ENCODE measurements around the gene KIF26A. TPM values are rescaled to one million over a fixed set of nuclear protein-coding genes. Genes with fewer than 3 reads are reported as not detected.

Gene KIF26A
- total and polyA plus RNA-seq, 2 experiments from 2014 or later: 3.5 to 5.0 TPM

DNA sequence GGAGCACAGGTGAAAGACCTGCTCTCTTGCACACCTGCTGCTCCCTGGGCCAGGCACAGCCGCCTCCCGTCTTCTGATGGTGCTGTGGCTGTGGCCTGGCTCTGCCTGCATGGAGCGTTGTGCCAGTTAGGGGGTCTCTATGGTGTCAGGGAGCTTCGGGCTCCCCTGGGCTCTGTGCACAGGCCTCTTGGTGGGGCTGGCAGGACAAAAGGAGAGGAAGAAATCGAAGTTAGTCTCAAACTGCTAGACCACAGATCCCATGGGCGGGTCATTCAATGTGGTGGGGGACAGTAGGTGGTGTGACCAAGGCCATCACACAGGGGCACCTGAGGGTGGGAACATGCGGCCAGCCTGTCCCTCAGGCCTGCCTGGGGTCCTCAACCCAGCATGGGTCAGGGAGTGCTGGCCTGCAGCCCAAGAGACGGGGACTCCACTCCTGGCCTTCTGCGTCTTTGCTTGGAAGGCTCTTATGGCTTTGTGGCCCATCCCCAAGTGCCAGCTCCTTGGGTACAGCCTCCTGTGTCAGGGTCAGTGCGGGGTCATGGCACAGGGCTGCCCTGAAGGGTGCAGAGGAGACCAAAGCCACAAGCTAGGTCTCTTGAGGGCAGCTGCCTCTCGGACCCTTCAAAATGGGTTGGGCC lies 84.1 kb downstream of the KIF26A start:
- Histone ChIP-seq H3K4me1 (ENCODE audit: insufficient read depth) (peaks cover 25% of the 10 kb centered on the region), H4K20me1 (ENCODE audit: insufficient read depth, poor library complexity, severe bottlenecking) (no peaks in the 10 kb centered on the region), H3K9me3 (ENCODE audit: low read depth) (no peaks in the 10 kb centered on the region), H3K79me2 (no peaks in the 10 kb centered on the region), H3K4me2 (no peak overlapping the region), H3K27me3 (no peaks in the 10 kb centered on the region), H3K36me3 (replicated peaks; ENCODE audit: insufficient read depth, low read depth) (no peaks in the 10 kb centered on the region), H2AFZ (no peak overlapping the region), H3K9me2 (replicated peaks; ENCODE audit: insufficient read depth) (no peaks in the 10 kb centered on the region), H3K4me3 (no peak overlapping the region), H3K27ac (peak overlapping the region; percentile 91)
- DNase-seq (ENCODE audit: low spot score): no peak
- no peak for TF ChIP-seq EZH2phosphoT487 (IDR thresholded peaks at IDR 0.05; ENCODE audit: low read depth, severe bottlenecking, unreplicated experiment)
- TF ChIP-seq EZH2 (IDR thresholded peaks at IDR 0.05; ENCODE audit: borderline replicate concordance): no peak
- TF ChIP-seq, protein P1, sequence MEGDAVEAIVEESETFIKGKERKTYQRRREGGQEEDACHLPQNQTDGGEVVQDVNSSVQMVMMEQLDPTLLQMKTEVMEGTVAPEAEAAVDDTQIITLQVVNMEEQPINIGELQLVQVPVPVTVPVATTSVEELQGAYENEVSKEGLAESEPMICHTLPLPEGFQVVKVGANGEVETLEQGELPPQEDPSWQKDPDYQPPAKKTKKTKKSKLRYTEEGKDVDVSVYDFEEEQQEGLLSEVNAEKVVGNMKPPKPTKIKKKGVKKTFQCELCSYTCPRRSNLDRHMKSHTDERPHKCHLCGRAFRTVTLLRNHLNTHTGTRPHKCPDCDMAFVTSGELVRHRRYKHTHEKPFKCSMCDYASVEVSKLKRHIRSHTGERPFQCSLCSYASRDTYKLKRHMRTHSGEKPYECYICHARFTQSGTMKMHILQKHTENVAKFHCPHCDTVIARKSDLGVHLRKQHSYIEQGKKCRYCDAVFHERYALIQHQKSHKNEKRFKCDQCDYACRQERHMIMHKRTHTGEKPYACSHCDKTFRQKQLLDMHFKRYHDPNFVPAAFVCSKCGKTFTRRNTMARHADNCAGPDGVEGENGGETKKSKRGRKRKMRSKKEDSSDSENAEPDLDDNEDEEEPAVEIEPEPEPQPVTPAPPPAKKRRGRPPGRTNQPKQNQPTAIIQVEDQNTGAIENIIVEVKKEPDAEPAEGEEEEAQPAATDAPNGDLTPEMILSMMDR (IDR thresholded peaks at IDR 0.05; ENCODE audit: poor library complexity): no peak
- 92% methylated on average over 11 of the region's 11 CpGs for WGBS (ENCODE audit: low lambda C conversion rate, missing lambda C conversion rate)

DNA sequence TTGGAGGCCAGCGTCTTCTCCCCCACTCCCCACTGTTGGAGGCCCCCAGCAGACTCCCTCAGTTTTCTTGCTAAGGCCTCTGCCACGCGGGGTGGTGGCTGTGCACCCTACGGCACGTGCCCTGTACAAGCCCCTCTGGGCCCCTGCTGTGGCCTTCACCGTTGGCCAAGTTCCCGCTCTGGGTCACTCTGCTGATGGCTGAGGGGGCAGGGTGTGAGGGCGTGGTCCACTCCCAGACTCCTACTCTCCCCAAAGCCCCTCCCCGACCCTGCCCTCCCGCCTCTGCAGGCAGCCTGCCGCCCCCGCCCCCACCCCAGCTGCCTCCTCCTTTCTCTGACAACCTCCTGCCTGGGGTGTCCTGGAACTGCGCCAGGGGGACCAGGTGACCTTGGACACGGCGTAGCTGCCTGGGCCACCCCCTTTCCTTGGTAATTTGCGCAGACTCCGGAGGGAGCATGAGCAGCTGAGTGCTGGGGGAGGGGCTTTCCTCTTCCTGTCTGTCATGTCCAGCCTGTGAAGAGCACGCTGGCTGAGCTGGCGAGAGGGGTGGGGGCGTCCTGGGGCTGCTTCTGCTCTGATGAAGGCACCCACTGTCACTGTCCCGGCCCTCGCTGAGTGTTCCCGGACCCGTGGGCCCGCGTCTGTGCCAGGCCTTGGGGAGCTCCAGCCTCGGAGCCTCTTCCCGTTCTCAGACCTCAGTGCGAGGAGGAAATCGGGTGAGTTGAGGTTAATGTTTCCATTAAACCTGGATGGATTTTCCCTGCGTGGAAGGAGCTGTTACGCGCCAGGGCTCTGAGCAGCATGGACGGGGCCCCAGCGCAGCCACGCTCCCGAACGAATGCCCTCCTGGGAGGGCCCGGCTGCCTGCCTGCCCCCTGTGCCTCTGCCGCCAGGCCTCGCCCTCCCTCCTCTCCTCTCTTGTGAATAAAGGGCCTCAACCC lies 85.0 kb downstream of the KIF26A start:
- Histone ChIP-seq H3K4me3 (no peak overlapping the region), H4K20me1 (ENCODE audit: insufficient read depth, poor library complexity, severe bottlenecking) (no peaks in the 10 kb centered on the region), H2AFZ (no peak overlapping the region), H3K27ac (peak overlapping the region; percentile 91), H3K9me3 (ENCODE audit: low read depth) (no peaks in the 10 kb centered on the region), H3K27me3 (no peaks in the 10 kb centered on the region), H3K9me2 (replicated peaks; ENCODE audit: insufficient read depth) (no peaks in the 10 kb centered on the region), H3K4me2 (peak overlapping the region; percentile 70), H3K79me2 (no peaks in the 10 kb centered on the region), H3K36me3 (replicated peaks; ENCODE audit: insufficient read depth, low read depth) (no peaks in the 10 kb centered on the region), H3K4me1 (ENCODE audit: insufficient read depth) (peaks cover 25% of the 10 kb centered on the region)
- WGBS (ENCODE audit: low lambda C conversion rate, missing lambda C conversion rate): 62% methylated on average over 35 of the region's 41 CpGs
- TF ChIP-seq EZH2 (IDR thresholded peaks at IDR 0.05; ENCODE audit: borderline replicate concordance) (no peak), EZH2phosphoT487 (IDR thresholded peaks at IDR 0.05; ENCODE audit: low read depth, severe bottlenecking, unreplicated experiment) (no peak)
- TF ChIP-seq, protein P1 (IDR thresholded peaks at IDR 0.05; ENCODE audit: poor library complexity): no peak
- DNase-seq (ENCODE audit: low spot score): peak; percentile 67

DNA sequence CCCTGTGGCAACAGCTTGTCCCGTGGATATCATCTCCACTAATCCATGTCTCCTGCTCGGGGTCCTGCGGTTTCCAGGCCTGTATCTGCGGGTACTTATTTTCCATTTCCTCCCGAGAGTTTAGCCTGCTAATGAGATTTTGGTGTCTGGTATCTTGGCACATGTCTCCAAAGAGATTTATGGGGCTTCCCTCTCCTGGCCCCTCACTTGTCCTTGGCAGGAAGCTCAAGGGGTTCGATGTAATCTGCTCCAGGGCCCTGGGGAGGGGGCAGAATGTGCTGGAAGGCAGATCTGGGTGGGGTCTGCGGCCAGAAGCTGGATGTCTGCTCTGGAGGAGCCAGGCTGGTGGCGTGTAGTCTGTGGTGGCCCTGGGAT lies 85.7 kb downstream of the KIF26A start:
- Histone ChIP-seq H3K36me3 (replicated peaks; ENCODE audit: insufficient read depth, low read depth) (no peaks in the 10 kb centered on the region), H3K79me2 (no peaks in the 10 kb centered on the region), H3K4me3 (no peak overlapping the region), H3K9me2 (replicated peaks; ENCODE audit: insufficient read depth) (no peaks in the 10 kb centered on the region), H3K4me2 (peak overlapping the region; percentile 70), H3K27me3 (no peaks in the 10 kb centered on the region), H3K9me3 (ENCODE audit: low read depth) (no peaks in the 10 kb centered on the region), H4K20me1 (ENCODE audit: insufficient read depth, poor library complexity, severe bottlenecking) (no peaks in the 10 kb centered on the region), H3K27ac (peak overlapping the region; percentile 91), H2AFZ (no peak overlapping the region), H3K4me1 (ENCODE audit: insufficient read depth) (peaks cover 25% of the 10 kb centered on the region)
- no peak for TF ChIP-seq EZH2 (IDR thresholded peaks at IDR 0.05; ENCODE audit: borderline replicate concordance)
- TF ChIP-seq, protein P1 (IDR thresholded peaks at IDR 0.05; ENCODE audit: poor library complexity): no peak
- no peak for TF ChIP-seq EZH2phosphoT487 (IDR thresholded peaks at IDR 0.05; ENCODE audit: low read depth, severe bottlenecking, unreplicated experiment)
- peak; percentile 51 for DNase-seq (ENCODE audit: low spot score)
- 33% methylated on average over 8 of the region's 8 CpGs for WGBS (ENCODE audit: low lambda C conversion rate, missing lambda C conversion rate)

All from hepatocyte (in vitro differentiated cells).